C4-2B (cell line): ENCODE results near the gene PIAS2.
"Not testable (repeated sequence)": the region's sequence is repeated elsewhere in the genome, so short reads cannot be mapped to it uniquely, and the experiment has no call there.

Experiments used
- H3K27ac ChIP-seq: fragments of 450-650 bp; 2 replicates; pipeline ENCODE4 v1.5.1; 2017
- ZFX ChIP-seq: fragments of 450-650 bp; IDR thresholded peaks from 2 replicates; pipeline ENCODE4 v1.6.1; 2017
- TF ChIP-seq, protein P1 (sequence below): fragments of 450-650 bp; conservative IDR thresholded peaks from 2 replicates; pipeline ENCODE4 v1.5.1; 2017; ENCODE audit warnings: mild to moderate bottlenecking

The PIAS2 gene

GRCh38 chr18:46821856-46822711 is 95.2 kb downstream of the PIAS2 start:
- no peak overlapping the region for H3K27ac ChIP-seq
- no peak for TF ChIP-seq ZFX
- TF ChIP-seq, protein P1, sequence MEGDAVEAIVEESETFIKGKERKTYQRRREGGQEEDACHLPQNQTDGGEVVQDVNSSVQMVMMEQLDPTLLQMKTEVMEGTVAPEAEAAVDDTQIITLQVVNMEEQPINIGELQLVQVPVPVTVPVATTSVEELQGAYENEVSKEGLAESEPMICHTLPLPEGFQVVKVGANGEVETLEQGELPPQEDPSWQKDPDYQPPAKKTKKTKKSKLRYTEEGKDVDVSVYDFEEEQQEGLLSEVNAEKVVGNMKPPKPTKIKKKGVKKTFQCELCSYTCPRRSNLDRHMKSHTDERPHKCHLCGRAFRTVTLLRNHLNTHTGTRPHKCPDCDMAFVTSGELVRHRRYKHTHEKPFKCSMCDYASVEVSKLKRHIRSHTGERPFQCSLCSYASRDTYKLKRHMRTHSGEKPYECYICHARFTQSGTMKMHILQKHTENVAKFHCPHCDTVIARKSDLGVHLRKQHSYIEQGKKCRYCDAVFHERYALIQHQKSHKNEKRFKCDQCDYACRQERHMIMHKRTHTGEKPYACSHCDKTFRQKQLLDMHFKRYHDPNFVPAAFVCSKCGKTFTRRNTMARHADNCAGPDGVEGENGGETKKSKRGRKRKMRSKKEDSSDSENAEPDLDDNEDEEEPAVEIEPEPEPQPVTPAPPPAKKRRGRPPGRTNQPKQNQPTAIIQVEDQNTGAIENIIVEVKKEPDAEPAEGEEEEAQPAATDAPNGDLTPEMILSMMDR: no peak

DNA sequence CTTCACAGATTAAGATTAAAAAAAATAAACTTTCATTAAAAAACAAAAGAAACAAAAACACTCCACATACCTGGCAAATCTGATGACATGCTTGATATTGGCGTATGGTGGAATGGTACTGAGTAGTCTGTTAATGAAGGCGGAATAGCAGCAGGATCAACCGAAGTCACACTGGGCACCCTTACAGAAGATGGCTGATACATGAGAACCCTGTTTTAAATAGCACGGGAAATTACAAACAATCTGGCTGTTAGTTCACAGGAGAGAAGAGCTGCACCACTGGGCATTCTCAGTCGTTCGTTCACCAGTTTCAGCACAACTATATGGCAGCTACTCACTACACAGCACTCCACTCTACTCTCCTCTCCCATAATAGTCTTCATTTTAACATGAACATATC is 96.4 kb downstream of the PIAS2 start:
- TF ChIP-seq ZFX: no peak
- TF ChIP-seq, protein P1: no peak
- H3K27ac ChIP-seq: no peak overlapping the region

GRCh38 chr18:46815661-46816060 is 101.6 kb downstream of the PIAS2 start:
- TF ChIP-seq, protein P1: no peak
- no peak for TF ChIP-seq ZFX
- H3K27ac ChIP-seq: no peak overlapping the region

GRCh38 chr18:46814399-46814798 is 102.9 kb downstream of the PIAS2 start:
- no peak overlapping the region for H3K27ac ChIP-seq
- TF ChIP-seq, protein P1: no peak
- TF ChIP-seq ZFX: no peak

GRCh38 chr18:46812311-46812710 is 105.0 kb downstream of the PIAS2 start:
- TF ChIP-seq, protein P1: no peak
- no peak for TF ChIP-seq ZFX
- H3K27ac ChIP-seq: no peak overlapping the region

- no peak overlapping the region for H3K27ac ChIP-seq
- no peak for TF ChIP-seq ZFX
- TF ChIP-seq, protein P1: no peak
Observed at GRCh38 chr18:46810481-46811000, 106.8 kb downstream of the PIAS2 start.

GRCh38 chr18:46809145-46809544 is 108.2 kb downstream of the PIAS2 start:
- H3K27ac ChIP-seq: no peak overlapping the region
- TF ChIP-seq, protein P1: no peak
- no peak for TF ChIP-seq ZFX

GRCh38 chr18:46795945-46796344 is 121.4 kb downstream of the PIAS2 start:
- H3K27ac ChIP-seq: not testable (repeated sequence)
